ENCODE measurements around the gene RIN3. TPM values are rescaled to one million over a fixed set of nuclear protein-coding genes. Genes with fewer than 3 reads are reported as not detected.

Gene RIN3
- total and polyA plus RNA-seq, 2 of the 4 experiments (the other 2 are of a cell fraction) = 2.5 to 11.1 TPM

GRCh38 chr14:92578511-92578910, 64.9 kb downstream of the RIN3 start:
- CTCF ChIA-PET = no interaction called here

More at GRCh38 chr14:92578511-92578910, 64.9 kb downstream of the RIN3 start:
- Histone ChIP-seq H2AK5ac (ENCODE audit: low read depth, low read length) (peak overlapping the region; percentile 58), H3K27me3 (ENCODE audit: control insufficient read depth, insufficient read depth, low read length) (no peaks in the 10 kb centered on the region), H2BK20ac (ENCODE audit: low read depth, low read length) (no peak overlapping the region), H3K23ac (ENCODE audit: low read depth, low read length) (no peak overlapping the region), H3K18ac (ENCODE audit: low read depth, low read length) (peak overlapping the region; percentile 53), H4K91ac (ENCODE audit: insufficient read depth, low read depth, low read length) (no peak overlapping the region), H3K4me2 (ENCODE audit: low read depth, low read length) (no peak overlapping the region), H2AFZ (replicated peaks; ENCODE audit: low read length, poor library complexity) (no peak overlapping the region), H3K4me3 (ENCODE audit: insufficient read depth, low read depth, low read length) (no peak overlapping the region), H3K9me3 (ENCODE audit: control insufficient read depth, insufficient read depth, low read length) (no peaks in the 10 kb centered on the region), H3K4ac (ENCODE audit: low read depth, low read length) (peak overlapping the region; percentile 51), H4K20me1 (ENCODE audit: insufficient read depth, low read length) (no peaks in the 10 kb centered on the region), H4K5ac (ENCODE audit: low read depth, low read length) (peak overlapping the region; percentile 48; the same call in 1 of the 2 replicates), H2BK15ac (ENCODE audit: low read depth, low read length) (no peak overlapping the region), H3K27ac (ENCODE audit: insufficient read depth, low read length) (peak overlapping the region; percentile 7; the same call in 1 of the 2 replicates), H3K36me3 (ENCODE audit: control insufficient read depth, insufficient read depth, low read length) (peaks cover 35% of the 10 kb centered on the region), H3K4me1 (ENCODE audit: control insufficient read depth, insufficient read depth, low read length) (peaks cover 7% of the 10 kb centered on the region), H3K56ac (ENCODE audit: extremely low read depth, insufficient read depth, low read length) (no peak overlapping the region), H3K79me1 (ENCODE audit: low read depth in 1 of 2, low read length in 2 of 2) (peaks cover 0 to 30% of the 10 kb centered on the region in 2 experiments; a peak in 3 of 4 replicates), H4K8ac (ENCODE audit: low read depth in 2 of 2, low read length in 2 of 2) (peak overlapping the region in 1 of 2 experiments; percentile 47; a peak in 2 of 4 replicates), H2BK5ac (ENCODE audit: low read depth, low read length, poor library complexity, severe bottlenecking) (peak overlapping the region; percentile 22), H3K9ac (ENCODE audit: low read depth, low read length) (no peak overlapping the region), H3K9me1 (ENCODE audit: insufficient read depth, low read length) (peaks cover 9% of the 10 kb centered on the region), H3K14ac (replicated peaks; ENCODE audit: low read depth, low read length) (peak overlapping the region; percentile 37; the same call in 1 of the 2 replicates), H2AK9ac (replicated peaks; ENCODE audit: low read depth, low read length, poor library complexity) (no peak overlapping the region), H2BK120ac (ENCODE audit: low read depth, low read length) (peak overlapping the region; percentile 55; the same call in 1 of the 2 replicates)
- dilution Hi-C loops (cut with HindIII; ENCODE audit: low sequenced_read_pairs, unreplicated experiment) (no loop called here), in situ Hi-C loops (cut with MboI; ENCODE audit: low sequenced_read_pairs) (no loop called here), intact Hi-C loops (cut with micrococcal nuclease) (loop anchor here (2.0 kb wide), 1 partner anchor 38 kb away; no protein-coding TSS in a partner anchor)
- POLR2A ChIA-PET (ENCODE audit: unreplicated experiment) = no interaction called here
- TF ChIP-seq CHD1 (IDR thresholded peaks at IDR 0.05; ENCODE audit: low read depth, low read length) = no peak
- TF ChIP-seq USF2 (IDR thresholded peaks at IDR 0.05; ENCODE audit: low read depth, low read length) = peak; percentile 39; the same call in 1 of the 2 replicates
- no peak for TF ChIP-seq RFX5 (IDR thresholded peaks at IDR 0.05; ENCODE audit: low read depth, low read length)
- no peak for TF ChIP-seq FOS (IDR thresholded peaks at IDR 0.05; ENCODE audit: low read depth, low read length)
- TF ChIP-seq MXI1 (IDR thresholded peaks at IDR 0.05; ENCODE audit: borderline replicate concordance, low read depth, low read length) = no peak
- WGBS, 2 experiments (ENCODE audit: extremely low coverage in 2 of 2, insufficient read length in 1 of 2) = no CpG with 5 or more reads among the region's 3 CpGs
- ATAC-seq (ENCODE audit: low read depth) (peak; percentile 44; the same call in 1 of the 2 replicates), DNase-seq (peak; percentile 72)
- BruUV-seq (replicated peaks) = no TSS peak
